Peyer's patch (tissue), 4 donors: Measurements from ENCODE around the gene RTP3.

Experiments
- POLR2A ChIP-seq, 2 donors: fragments of 450-650 bp; IDR thresholded peaks; one replicate each; pipeline ENCODE4 v1.5.1; 2017; ENCODE audit warnings: antibody characterized with exemption in 2 of 2, mild to moderate bottlenecking in 2 of 2, moderate library complexity in 2 of 2
- TF ChIP-seq, protein P1 (sequence below), 6 experiments: fragments of 450-650 bp in 4 of 6; fragments of 200-600 bp in 2 of 6; sonication (generic) in 1 of 6; IDR thresholded peaks; one replicate each; pipeline ENCODE4 v1.5.1; 2017 to 2019; ENCODE audit warnings: antibody characterized with exemption in 6 of 6, mild to moderate bottlenecking in 3 of 6, moderate library complexity in 1 of 6

GRCh38 chr3:46504789-46505188, 7.0 kb downstream of the RTP3 start:
- TF ChIP-seq, protein P1, sequence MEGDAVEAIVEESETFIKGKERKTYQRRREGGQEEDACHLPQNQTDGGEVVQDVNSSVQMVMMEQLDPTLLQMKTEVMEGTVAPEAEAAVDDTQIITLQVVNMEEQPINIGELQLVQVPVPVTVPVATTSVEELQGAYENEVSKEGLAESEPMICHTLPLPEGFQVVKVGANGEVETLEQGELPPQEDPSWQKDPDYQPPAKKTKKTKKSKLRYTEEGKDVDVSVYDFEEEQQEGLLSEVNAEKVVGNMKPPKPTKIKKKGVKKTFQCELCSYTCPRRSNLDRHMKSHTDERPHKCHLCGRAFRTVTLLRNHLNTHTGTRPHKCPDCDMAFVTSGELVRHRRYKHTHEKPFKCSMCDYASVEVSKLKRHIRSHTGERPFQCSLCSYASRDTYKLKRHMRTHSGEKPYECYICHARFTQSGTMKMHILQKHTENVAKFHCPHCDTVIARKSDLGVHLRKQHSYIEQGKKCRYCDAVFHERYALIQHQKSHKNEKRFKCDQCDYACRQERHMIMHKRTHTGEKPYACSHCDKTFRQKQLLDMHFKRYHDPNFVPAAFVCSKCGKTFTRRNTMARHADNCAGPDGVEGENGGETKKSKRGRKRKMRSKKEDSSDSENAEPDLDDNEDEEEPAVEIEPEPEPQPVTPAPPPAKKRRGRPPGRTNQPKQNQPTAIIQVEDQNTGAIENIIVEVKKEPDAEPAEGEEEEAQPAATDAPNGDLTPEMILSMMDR (IDR thresholded peaks at IDR 0.05) = no peak
- no peak for TF ChIP-seq POLR2A (IDR thresholded peaks at IDR 0.05)
